CD4-positive, alpha-beta T cell treated with Interferon gamma for 1 hour (primary cell): ENCODE results near the gene MSH3.

ENCODE experiments used
- DNase-seq: peaks from one replicate; pipeline ENCODE4 v3.0.0-alpha.2; 2020

Gene MSH3

GRCh38 chr5:80919678-80920196 lies 265.3 kb downstream of the MSH3 start:
- no peak for DNase-seq

GRCh38 chr5:80920333-80920732 lies 265.9 kb downstream of the MSH3 start:
- DNase-seq = no peak

- no peak for DNase-seq
These were observed 266.6 kb downstream of the MSH3 start for GRCh38 chr5:80921026-80921425.

- no peak for DNase-seq
These were observed 271.5 kb downstream of the MSH3 start for GRCh38 chr5:80925931-80926330.
